Measurements from ENCODE around the gene ANXA5. TPM values are rescaled to one million over a fixed set of nuclear protein-coding genes. Genes with fewer than 3 reads are reported as not detected.

The ANXA5 gene
- total RNA-seq, 1 experiment from 2014 or later, result 231 TPM

GRCh38 chr4:121742794-121743193 lies 46.0 kb upstream of the ANXA5 start:
- Mint-ChIP-seq H3K9me3 (peaks cover 3% of the 10 kb centered on the region in 2 experiments; a peak in 4 of 5 replicates), H3K27me3 (ENCODE audit: low read depth) (peaks cover 49% of the 10 kb centered on the region), H3K4me1 (peaks cover 20 to 23% of the 10 kb centered on the region in 2 experiments), H3K4me3 (no peak overlapping the region), H3K27ac (no peak overlapping the region), H3K36me3 (ENCODE audit: insufficient read depth in 1 of 3, low read depth in 3 of 3) (no peaks in the 10 kb centered on the region; a peak in 1 of 7 replicates)
- Histone ChIP-seq H3K18ac (ENCODE audit: insufficient read length, low read depth, low read length) (no peak overlapping the region), H3K79me2 (ENCODE audit: insufficient read depth, low read length) (no peaks in the 10 kb centered on the region), H3K4me1 (ENCODE audit: insufficient read depth, low read length) (no peaks in the 10 kb centered on the region), H2BK5ac (ENCODE audit: insufficient read length, low read length) (no peak overlapping the region), H2BK12ac (ENCODE audit: insufficient read length, low read depth, low read length) (no peak overlapping the region), H2BK15ac (ENCODE audit: low read depth, low read length) (no peak overlapping the region), H3K4ac (ENCODE audit: low read depth, low read length) (no peak overlapping the region), H3K27me3 (ENCODE audit: insufficient read depth, low read length) (peaks cover 4% of the 10 kb centered on the region; the same call in 1 of the 2 replicates), H3K14ac (ENCODE audit: insufficient read depth, low read length) (no peak overlapping the region), H4K20me1 (ENCODE audit: control insufficient read depth, insufficient read depth, insufficient read length) (no peaks in the 10 kb centered on the region), H3T11ph (ENCODE audit: low read length) (no peak overlapping the region), H2AK5ac (ENCODE audit: insufficient read length, low read length) (no peak overlapping the region), H4K5ac (ENCODE audit: insufficient read length, low read depth, low read length) (no peak overlapping the region), H3K27ac (ENCODE audit: insufficient read length, low read depth, low read length) (no peak overlapping the region), H2BK20ac (ENCODE audit: low read depth, low read length, poor library complexity, severe bottlenecking) (no peak overlapping the region), H4K91ac (ENCODE audit: insufficient read length, low read depth, low read length) (no peak overlapping the region), H3K9me3 (ENCODE audit: control insufficient read depth, low read depth, low read length) (no peaks in the 10 kb centered on the region), H2BK120ac (ENCODE audit: low read depth, low read length, poor library complexity, severe bottlenecking) (no peak overlapping the region), H3K23me2 (ENCODE audit: insufficient read length, low read depth, low read length, poor library complexity, severe bottlenecking) (no peaks in the 10 kb centered on the region), H3K23ac (ENCODE audit: insufficient read length, low read depth, low read length) (no peak overlapping the region), H2AFZ (ENCODE audit: low read length) (no peak overlapping the region), H4K8ac (replicated peaks; ENCODE audit: insufficient read length, low read depth, low read length) (no peak overlapping the region), H3K79me1 (ENCODE audit: insufficient read depth, low read depth, low read length, poor library complexity, severe bottlenecking) (no peaks in the 10 kb centered on the region), H3K9ac (ENCODE audit: extremely low read depth, insufficient read length, low read length) (no peak overlapping the region), H3K56ac (ENCODE audit: insufficient read length, low read depth, low read length) (no peak overlapping the region), H3K4me2 (ENCODE audit: insufficient read depth, insufficient read length, low read length) (no peak overlapping the region)
- no peak for DNase-seq
- no CpG with 5 or more reads among the region's 3 CpGs for WGBS (ENCODE audit: extremely low coverage, insufficient read length, low lambda C conversion rate)
- no peak for TF ChIP-seq CTCF (conservative IDR thresholded peaks at IDR 0.05)
